GM21619 (cell line): Measurements from ENCODE around the gene KCTD13.
"Not testable (repeated sequence)": the region's sequence is repeated elsewhere in the genome, so short reads cannot be mapped to it uniquely, and the experiment has no call there.

Experiments used
- ATAC-seq: cut with Tn5 transposase; IDR thresholded peaks from one replicate; pipeline ENCODE4 v1.9.1; 2021; ENCODE audit not compliant: unreplicated experiment

The KCTD13 gene

GRCh38 chr16:29947897-29948296 lies 21.9 kb upstream of the KCTD13 start:
- ATAC-seq, result no peak

GRCh38 chr16:29943846-29944799 lies 18.1 kb upstream of the KCTD13 start:
- no peak for ATAC-seq

GRCh38 chr16:29940656-29941055 lies 14.6 kb upstream of the KCTD13 start:
- ATAC-seq, result no peak

DNA sequence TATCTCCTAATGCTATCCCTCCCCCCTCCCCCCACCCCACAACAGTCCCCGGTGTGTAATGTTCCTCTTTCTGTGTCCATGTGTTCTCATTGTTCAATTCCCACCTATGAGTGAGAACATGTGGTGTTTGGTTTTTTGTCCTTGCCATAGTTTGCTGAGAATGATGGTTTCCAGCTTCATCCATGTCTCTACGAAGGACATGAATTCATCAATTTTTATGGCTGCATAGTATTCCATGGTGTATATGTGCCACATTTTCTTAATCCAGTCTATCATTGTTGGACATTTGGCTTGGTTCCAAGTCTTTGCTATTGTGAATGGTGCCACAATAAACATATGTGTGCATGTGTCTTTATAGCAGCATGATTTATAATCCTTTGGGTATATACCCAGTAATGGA lies 5.7 kb upstream of the KCTD13 start:
- ATAC-seq, result not testable (repeated sequence)

DNA sequence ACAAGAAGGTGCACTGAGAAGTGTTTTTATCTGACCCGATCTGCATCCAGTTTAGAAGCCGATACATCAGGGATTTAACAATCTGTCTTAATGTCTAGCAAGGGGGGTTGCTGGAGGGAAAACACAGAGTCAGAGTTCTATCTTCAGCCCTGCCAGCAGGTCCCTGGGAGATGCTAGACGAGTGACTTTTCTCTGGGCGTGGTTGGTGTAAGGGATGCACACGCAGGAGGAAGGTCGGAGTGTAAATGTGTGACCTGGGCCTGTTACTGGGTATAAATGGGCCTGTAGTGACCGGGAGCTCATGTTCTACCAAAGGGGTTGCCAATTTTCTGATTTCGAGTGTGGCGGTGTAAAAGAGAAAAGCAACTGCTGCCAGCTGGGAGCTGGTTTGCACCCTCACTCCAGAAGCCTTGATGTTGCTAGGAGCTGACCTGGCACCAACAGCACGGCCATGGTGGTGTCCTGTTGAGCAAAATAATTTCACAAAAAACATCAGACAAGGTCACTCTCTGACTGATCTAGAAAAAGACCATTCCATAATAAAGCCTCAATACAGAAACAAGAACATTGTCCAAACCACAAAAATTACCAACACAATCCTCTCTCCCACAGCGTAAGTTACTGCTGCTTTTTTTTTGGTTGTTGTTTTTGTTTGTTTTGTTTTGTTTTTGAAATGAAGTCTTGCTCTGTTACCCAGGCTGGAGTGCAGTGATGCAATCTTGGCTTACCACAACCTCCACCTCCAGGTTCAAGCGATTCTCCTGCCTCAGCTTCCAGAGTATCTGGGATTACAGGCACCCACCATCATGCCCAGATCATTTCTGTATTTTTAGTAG lies 1.3 kb upstream of the KCTD13 start:
- ATAC-seq, result no peak

DNA sequence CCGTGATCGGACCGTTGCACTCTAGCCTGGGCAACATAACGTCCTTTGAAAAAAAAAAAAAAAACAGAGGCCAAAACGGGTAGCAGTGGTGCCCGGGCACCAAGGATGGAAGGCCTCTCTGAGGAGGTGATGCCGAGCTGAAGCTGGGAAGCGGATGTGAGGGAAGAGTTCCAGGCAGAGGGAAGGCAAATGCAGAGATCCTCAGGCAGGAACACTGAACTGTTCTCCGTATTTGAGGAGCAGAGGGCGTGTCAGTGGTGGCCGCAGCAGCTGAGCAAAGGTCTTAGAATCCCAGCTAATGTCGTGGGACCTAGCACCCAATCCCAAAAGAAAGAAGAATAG lies 656 bp upstream of the KCTD13 start:
- ATAC-seq, result no peak

DNA sequence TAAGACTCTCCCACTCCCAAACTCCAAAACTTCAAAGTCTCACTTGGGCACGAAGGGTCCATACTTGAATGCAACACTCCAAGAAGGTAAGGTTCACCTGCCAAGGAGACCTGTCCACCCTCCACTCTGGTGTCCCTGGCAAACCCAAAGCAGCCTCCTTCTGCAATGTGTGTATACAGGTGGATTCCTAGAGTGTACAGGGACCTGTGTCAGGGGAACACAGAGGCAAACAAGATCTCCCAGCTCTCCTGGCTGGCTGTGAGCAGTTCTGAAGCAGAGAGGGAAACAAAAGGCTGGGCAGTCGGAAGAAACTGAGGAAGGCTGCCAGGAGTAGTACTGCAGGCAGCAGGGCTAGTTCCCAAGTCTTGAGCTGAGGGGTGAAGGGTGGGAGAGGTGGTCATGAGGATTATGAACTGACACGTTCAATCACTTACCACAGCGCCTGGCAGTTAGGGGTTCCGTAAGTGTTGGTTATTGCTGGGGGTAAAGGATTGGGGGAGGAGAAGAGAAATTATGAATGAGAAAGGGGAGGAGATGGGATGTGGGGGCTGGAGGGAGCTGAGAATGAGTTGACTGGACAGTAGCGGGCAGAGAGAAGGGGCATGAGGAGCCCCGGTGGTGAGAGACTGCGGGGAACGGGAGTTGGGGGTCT lies 795 bp downstream of the KCTD13 start:
- no peak for ATAC-seq

DNA sequence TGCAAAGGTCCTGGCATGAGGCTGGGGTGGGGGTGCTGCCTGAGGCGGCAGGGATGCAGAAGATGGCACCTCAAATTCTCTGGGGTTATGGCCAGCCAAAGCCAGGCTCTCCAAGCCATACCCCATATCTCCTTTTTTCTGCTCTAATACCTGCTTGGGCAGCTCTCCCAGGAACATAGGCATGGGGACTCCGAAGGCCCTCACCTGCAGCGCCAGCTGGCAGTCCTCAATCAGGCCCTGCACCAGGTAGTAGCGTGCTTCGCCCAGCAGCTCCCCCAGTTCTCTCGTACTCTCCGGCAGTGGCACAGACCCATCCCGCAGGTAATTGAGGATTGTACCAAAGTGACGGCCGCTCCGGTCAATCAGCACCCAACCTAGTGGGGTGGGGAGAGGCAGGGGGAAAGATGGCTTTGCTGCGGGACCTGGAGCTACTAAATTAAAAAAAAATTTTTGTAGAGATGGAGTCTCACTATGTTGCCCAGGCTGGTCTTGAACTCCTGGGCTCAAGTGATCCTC lies 3.0 kb downstream of the KCTD13 start:
- ATAC-seq, result no peak

DNA sequence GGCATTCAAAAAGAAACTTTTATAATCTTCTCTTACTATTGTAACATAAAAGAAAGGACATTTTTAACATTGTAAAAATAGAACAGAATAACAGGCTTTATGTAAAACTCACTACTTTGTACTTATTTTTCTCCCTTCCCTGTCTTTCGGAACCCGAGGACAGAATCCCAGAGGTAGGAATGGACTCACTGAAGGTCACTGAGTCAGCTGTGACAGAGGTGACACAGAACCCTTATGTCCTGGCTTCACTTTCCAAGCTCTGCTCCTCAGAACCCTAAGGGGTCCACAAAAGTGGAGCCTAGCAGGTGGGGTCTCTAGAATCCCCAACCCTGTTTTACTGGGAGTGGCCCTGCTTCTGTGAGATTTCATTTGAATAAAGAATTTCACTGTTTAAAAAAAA lies 3.7 kb downstream of the KCTD13 start:
- no peak for ATAC-seq

DNA sequence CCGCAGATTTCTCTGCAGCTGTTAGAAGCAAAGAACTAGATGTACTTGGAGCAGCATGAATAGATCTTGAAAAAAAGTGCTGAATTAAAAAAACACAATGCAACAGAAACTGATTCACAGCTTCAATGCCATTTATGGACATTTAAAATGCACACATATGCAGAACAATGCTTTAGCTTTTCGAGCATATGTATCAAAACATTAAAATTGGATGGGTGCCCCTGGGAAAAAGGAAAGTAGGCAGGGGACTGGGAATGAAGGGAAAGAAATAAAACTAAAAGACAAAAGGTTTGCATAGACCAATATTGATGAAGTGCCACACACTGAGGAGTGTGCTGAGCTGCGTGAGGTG lies 5.0 kb downstream of the KCTD13 start:
- ATAC-seq, result no peak

- ATAC-seq, result no peak
Observed at GRCh38 chr16:29920288-29921033, 5.6 kb downstream of the KCTD13 start.

DNA sequence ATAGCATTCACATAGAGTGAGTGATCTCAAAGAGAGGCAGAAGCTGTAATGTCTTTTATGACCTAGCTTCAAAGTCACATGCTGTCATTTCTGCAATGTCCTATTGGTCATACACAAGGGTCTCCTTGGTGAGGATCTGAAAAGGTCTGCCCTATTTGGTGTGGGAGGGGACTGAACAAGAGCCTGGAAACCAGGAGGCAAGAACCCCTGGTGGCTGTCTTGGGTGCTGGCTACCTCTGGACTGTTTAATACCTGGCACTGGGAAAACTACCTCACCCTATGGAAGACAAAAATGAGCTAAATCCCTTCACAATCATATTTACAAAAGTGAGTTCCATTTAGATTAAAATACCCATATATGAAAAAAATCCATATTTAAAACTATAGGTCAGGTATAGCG lies 9.0 kb downstream of the KCTD13 start:
- no peak for ATAC-seq

GRCh38 chr16:29915590-29916247 lies 10.3 kb downstream of the KCTD13 start:
- no peak for ATAC-seq

GRCh38 chr16:29913514-29913913 lies 12.5 kb downstream of the KCTD13 start:
- no peak for ATAC-seq

DNA sequence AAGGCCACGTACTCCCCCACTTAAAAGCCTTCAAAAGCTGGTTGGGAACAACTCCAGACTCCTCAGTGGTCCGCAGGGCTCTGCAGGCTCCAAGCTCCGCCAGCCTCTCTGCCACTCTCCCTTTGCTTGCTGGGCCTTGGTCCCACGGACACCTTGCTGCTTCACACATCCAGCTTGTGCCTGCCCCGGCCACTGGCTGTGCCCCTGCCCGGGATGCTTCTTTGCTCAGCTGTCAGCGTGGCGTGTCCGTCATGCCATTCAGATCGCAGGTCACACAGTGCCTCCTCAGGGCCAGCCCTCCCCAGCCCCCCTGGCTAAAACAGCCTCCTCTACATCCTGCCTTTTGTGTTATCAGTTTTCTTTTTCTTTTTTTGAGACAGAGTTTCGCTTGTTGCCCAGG lies 13.9 kb downstream of the KCTD13 start:
- no peak for ATAC-seq

GRCh38 chr16:29911676-29912010 lies 14.4 kb downstream of the KCTD13 start:
- ATAC-seq, result no peak

DNA sequence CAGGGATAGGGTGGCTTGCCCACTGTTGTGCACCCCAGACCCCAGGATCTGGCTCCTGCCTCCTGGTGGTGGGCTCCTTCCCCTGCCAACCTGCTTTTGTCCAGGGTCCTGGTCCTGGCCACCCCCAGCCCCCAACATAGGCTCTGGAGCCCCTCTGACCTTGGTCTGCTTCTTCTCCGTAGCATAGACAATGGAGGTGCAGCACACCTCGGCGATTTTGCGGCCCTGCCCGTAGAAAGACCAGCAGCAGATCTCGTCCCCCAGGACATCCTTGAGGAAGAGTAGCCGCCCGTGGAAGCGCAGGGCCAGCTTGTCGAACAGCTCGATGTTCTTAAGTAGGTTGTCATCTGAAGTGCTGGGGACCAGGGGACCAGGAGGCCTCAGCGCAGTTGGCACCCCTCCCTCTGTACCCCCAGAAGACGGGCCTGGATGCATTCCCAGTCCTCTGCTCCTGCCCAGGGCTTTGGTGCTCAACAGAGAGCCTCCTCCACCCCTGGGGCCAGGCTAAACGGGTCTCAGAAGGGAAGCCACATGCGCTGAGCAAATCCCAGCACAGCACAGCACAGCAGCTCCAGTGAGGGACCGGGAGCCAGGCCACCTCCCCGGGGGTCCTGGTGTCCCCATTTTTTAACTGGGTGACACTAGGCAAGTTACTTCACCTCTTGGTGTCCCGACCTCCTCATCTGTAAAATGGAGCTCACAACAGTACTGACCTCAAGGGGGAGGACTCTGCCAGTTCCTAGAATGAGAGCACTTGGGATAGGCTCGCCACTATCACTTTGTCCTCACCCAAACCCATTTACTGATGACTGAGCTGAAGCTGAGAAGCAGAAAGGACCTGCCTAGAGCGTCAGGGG lies 15.0 kb downstream of the KCTD13 start:
- ATAC-seq, result no peak

DNA sequence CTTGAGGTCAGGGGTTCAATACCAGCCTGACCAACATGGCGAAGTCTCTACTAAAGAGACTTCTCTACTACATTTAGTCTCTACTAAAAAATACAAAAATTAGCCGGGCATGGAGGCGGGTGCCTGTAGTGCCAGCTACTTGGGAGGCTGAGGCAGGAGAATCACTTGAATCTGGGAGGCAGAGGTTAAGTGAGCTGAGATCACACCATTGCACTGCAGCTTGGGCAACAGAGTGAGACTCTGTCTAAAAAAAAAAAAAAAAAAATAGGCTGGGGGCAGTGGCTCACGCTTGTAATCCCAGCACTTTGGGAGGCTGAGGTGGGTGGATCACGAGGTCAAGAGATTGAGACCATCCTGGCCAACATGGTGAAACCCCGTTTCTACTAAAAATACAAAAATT lies 16.2 kb downstream of the KCTD13 start:
- ATAC-seq, result not testable (repeated sequence)

- ATAC-seq, result no peak
Observed at GRCh38 chr16:29909391-29909790, 16.6 kb downstream of the KCTD13 start.
